Left renal cortex interstitium (tissue), 4 donors: Measurements from ENCODE around the gene CKB. TPM values are rescaled to one million over a fixed set of nuclear protein-coding genes. Genes with fewer than 3 reads are reported as not detected.

ENCODE experiments used
- DNase-seq, 4 donors: peaks; one replicate each; pipeline ENCODE4 v3.0.0-alpha.2; 2013; ENCODE audit warnings: low read depth in 4 of 4, low spot score in 2 of 4, missing footprints in 1 of 4
- polyA plus RNA-seq, 4 donors: library from polyadenylated mRNA; unstranded; fragments of 120-200 nt; gene quantifications; one replicate each; pipeline ENCODE4 v1.2.1, GENCODE V29; 2013; ENCODE audit not compliant: insufficient read length in 4 of 4

The CKB gene
- 100 to 1,000 TPM; 124 to 203 (median 154) TPM for polyA plus RNA-seq

GRCh38 chr14:103522649-103523574 lies at the start of gene CKB:
Gene CKB, minus strand, starts transcription at chr14:103522830. Its CDS starts 337 bp downstream, at chr14:103522493.
- no peak for DNase-seq

GRCh38 chr14:103569408-103569807 lies 46.8 kb upstream of the CKB start:
- no peak for DNase-seq

- DNase-seq, result no peak
Observed at GRCh38 chr14:103568952-103569351, 46.3 kb upstream of the CKB start.

- DNase-seq, result no peak
Observed at GRCh38 chr14:103563844-103564505, 41.3 kb upstream of the CKB start.

DNA sequence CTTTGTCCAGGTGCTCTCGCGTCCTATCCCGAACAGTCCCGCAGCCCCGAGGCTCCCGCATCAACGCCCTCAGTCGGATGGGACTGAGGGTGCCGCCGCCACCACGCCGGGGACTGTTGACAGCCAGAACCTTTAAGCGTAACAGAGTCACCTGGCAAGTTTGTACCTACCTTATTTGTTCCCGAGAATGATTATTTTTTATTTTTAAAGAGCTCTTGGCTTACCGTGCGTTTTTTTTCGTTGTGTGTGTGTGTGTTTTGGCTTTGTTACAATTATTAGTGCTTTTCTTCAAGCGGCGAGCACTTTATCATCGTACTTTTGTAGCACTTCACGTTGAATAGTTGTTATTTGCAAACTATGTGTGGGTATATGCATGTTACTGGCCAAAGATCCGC lies 40.6 kb upstream of the CKB start:
- no peak for DNase-seq

DNA sequence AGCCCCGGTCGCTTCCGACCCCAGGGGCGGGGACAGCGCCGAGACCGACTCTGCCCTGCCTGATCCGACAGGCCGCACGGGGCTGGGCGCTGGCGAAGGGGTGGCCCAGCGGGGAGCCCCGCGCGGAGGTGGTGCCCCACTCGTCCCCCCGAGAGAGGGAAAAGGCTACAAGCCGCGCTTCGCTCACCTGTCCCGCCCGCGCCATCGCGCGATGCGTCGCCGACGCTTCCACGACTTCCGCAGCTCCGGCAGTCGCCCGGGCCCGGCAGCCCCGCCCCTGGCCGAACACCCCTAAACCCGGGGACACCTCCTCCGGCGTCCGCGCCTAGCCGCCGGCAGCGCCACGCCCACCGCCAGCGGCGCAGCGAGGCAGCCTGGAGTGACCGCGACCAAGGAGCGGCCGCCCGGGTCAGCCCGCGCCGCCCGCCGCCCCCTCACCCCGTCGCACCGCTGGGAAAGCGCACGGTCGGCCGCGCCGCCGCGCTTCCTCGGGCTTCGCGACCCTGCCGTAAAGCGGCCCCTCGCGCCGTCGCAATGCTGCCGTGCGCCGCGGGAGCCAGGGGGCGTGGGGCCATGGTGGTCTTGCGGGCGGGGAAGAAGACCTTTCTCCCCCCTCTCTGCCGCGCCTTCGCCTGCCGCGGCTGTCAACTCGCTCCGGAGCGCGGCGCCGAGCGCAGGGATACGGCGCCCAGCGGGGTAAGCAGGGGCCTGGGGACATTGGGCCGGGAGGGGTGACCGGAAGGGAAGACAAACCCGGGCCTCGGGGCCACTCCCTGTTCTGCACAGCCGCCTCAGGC lies 40.0 kb upstream of the CKB start, which contains the start of the genes BAG5 and COA8:
BAG5 (minus strand) TSS at position 229 of the 797 bp plus-strand sequence. CDS start 1,493 bp downstream, outside the sequence.
COA8 (plus strand) TSS at position 532 of the 797 bp plus-strand sequence; CDS start at position 574, 42 bp downstream.
- peak in 2 of 4 donors; percentile 71 to 72 for DNase-seq

DNA sequence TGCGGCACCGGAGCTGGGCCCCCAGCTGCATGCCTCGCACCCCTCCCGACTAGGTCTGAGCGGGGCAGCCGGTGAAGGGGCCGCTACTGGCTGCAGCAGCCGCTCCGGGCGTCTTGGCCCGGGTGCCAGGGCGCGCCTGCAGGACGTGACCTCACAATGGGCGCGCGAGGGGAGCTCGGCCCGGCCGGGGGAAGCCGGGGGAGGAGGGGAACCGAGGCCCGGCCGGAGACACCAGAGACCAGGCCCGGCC lies 39.5 kb upstream of the CKB start:
- DNase-seq, result no peak

DNA sequence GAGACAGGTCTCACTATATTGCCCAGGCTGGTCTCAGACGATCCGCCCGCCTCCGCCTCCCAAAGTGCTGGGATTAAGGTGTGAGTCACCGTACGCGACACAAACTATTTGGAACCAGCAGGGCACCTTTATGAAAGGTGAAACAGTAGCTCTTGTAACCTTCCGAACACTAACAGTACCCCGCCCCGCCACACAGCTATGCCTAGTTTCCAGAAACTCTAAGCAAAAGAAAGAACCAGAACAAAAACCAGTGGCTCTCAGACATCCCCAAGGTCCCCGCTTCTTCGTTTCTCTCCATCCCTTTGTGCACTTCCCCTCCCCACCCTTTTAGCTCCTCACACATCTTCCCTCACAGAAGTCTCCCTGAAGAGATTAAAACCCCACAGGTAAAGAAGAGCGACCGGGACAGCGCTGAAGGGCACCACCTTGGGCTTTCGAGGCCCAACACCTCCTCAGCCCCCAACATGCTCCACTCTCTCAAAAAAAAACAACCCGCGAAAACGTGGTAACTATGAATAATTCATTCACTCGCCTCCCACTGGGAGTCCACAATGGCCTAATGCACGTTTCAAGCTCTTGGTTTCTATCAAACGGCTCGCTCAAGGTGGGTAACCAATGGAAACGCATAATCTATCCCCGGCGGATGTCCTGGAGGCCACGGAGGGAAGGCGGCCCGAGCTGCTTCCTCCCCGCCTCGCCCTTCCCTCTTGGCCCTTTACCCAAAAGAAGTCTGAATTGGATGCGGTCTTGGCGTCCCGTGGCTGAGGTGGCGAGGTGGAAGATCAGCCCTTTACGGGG lies 39.0 kb upstream of the CKB start:
- no peak for DNase-seq

GRCh38 chr14:103560691-103561090 lies 38.1 kb upstream of the CKB start:
- DNase-seq, result no peak

GRCh38 chr14:103559766-103560165 lies 37.1 kb upstream of the CKB start:
- DNase-seq, result no peak

- DNase-seq, result peak in 1 of 4 donors; percentile 65
Observed at GRCh38 chr14:103558071-103558882, 35.6 kb upstream of the CKB start.

DNA sequence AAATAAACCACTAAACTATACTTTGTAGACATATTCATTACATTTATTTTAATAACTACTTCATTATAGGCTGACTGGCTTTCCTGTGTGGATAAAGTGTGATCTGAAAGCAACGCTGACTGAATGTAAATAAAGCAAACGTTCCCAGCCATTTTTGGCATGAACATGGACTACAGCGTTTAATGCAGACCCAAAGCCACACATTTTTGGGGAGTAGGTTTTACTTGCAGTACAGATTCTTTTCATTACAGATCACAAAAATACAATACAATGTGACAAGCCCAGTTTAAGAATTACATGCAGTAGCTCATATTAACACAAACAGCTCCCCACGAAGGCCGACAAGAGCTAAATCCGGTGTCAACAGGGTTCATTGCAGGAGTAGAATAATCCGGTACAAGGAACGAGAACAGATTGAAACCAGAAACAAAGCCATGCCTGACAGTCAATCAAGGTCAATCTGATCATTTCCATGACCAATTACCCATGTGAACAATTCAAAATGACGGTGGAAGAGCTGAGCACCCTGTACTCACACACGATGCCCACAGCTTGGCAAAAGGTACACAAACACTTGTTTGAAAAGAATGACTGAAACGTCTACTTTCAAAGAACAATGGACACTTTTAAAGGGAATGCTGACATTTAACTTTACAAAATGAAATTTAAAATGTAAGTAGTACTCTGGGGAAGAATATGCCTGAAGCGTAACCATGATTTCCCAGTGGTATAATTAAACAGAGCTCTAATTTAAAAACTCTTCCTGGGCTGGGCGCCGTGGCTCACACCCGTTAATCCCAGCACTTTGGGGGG lies 34.5 kb upstream of the CKB start:
- DNase-seq, result no peak

GRCh38 chr14:103555559-103556337 lies 33.1 kb upstream of the CKB start:
- DNase-seq, result no peak

DNA sequence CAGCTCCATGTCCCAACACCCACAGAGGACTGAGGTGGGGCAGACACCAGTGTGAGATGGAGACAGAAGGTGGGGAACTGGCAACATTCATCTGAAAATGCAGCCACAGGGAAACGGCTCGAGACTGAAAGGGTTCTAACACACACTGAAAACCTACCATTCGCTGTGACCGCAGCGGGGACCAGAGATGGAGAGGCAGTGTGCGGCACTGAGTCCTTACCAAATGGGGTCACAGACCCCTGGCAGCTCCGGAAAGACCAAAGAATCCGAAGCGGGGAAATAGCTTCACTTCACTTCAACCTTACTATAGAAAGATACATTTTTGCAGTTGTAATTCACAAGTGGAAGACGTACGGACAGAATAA lies 30.2 kb upstream of the CKB start:
- no peak for DNase-seq

DNA sequence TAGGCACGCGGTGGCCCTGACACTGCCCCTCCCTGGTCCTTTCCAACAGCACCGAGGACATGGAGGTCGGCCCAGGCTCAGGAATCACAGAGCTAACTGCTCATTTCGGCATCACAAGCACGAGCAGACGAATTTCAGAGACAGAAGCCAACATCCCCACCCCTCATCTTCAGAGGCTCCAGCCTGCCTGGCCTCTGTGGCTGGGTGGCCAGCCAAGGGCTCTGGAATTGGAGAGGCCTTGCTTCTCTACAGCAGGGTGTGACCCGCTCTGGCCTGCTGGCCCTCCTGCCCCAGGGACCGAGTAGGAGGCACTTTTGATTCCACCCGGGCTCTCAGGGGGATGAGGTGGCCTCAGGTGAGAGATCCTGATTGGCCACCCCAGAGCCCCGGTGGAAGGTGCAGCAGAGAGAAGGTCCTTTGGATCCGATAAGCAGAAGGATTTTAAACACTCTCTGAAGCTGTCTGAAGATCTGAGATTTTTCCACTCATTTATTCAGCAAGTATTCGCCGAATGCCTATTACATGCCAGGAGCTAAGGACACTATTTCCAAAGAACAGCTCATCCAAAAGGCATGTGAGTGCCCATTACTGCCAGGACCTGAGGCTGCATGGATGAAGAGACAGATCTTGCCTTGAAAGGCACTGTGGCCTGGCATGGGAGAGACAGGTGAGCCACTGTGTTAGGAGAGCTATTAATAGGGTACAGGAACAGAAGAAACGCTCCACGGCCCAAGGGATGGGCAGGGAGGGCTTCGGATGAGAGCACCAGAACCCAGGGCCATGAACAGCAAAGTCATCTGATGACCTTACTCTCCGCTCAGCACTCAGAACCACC lies 29.6 kb upstream of the CKB start:
- DNase-seq, result no peak

GRCh38 chr14:103551338-103551762 lies 28.7 kb upstream of the CKB start:
- DNase-seq, result no peak
